SIG-M5 (cell line): ENCODE measurements around the gene SRRT.

Source experiments
- DNase-seq: peaks from one replicate; lab custom pipeline; 2025; lab: John Stamatoyannopoulos, UW

Gene SRRT, protein sequence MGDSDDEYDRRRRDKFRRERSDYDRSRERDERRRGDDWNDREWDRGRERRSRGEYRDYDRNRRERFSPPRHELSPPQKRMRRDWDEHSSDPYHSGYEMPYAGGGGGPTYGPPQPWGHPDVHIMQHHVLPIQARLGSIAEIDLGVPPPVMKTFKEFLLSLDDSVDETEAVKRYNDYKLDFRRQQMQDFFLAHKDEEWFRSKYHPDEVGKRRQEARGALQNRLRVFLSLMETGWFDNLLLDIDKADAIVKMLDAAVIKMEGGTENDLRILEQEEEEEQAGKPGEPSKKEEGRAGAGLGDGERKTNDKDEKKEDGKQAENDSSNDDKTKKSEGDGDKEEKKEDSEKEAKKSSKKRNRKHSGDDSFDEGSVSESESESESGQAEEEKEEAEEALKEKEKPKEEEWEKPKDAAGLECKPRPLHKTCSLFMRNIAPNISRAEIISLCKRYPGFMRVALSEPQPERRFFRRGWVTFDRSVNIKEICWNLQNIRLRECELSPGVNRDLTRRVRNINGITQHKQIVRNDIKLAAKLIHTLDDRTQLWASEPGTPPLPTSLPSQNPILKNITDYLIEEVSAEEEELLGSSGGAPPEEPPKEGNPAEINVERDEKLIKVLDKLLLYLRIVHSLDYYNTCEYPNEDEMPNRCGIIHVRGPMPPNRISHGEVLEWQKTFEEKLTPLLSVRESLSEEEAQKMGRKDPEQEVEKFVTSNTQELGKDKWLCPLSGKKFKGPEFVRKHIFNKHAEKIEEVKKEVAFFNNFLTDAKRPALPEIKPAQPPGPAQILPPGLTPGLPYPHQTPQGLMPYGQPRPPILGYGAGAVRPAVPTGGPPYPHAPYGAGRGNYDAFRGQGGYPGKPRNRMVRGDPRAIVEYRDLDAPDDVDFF

GRCh38 chr7:100874577-100875355 is at the start of gene SRRT:
SRRT (plus strand) TSS chr7:100875103; CDS start chr7:100875591, 488 bp downstream.
- DNase-seq: peak; percentile 34

- no peak for DNase-seq
Observed at GRCh38 chr7:100825215-100825671, 49.7 kb upstream of the SRRT start.

GRCh38 chr7:100825751-100826513 is 49.0 kb upstream of the SRRT start:
- no peak for DNase-seq

GRCh38 chr7:100826514-100827329 is 48.2 kb upstream of the SRRT start:
- DNase-seq: no peak

GRCh38 chr7:100827330-100828226 is 47.3 kb upstream of the SRRT start, which contains the start of gene EPHB4:
EPHB4 (minus strand) TSS chr7:100827523; CDS start chr7:100827030, 493 bp downstream.
- DNase-seq: no peak

DNA sequence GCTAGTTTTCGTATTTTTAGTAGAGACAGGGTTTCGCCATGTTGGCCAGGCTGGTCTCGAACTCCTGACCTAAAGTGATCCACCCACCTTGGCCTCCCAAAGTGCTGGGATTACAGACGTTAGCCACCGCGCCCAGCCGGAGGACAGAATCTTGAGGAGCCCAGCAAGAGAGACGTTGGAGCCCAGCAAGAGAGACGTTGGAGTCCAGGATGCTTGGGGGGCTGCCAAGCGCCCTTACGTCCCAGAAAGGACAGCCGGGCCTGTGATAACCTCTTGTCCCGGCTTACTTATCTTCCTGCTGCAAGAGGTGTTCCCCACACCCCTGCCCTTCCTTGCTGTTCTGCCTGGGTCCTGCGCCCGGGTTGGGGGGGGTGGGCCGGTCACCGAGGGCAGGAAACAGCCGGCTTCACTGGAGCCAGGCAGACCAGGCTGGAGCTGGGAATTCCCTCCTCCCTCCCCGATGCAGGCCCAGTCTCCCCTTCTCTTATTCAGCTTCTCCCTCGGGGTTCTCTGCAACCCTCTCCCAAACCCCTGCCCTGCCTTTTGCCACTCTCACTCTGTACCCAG is 45.7 kb upstream of the SRRT start:
- DNase-seq: no peak

GRCh38 chr7:100830396-100830795 is 44.5 kb upstream of the SRRT start:
- no peak for DNase-seq

DNA sequence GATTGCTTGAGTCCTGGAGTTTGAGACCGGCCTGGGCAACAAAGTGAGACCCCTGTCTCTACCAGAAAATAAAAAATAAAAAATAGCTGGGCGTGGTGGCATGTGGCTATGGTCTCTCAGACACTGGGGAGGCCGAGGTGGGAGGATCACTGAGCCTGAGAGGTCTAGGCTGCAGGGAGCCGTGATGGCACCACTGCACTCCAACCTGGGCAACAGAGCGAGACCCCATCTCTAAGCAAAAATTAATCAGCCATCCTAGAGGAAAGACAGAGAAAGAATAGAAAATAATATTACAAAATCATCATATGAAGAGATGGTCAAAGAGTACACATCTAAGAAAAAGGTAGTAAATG is 42.6 kb upstream of the SRRT start:
- DNase-seq: no peak

- no peak for DNase-seq
Observed at GRCh38 chr7:100835903-100836811, 38.7 kb upstream of the SRRT start.

DNA sequence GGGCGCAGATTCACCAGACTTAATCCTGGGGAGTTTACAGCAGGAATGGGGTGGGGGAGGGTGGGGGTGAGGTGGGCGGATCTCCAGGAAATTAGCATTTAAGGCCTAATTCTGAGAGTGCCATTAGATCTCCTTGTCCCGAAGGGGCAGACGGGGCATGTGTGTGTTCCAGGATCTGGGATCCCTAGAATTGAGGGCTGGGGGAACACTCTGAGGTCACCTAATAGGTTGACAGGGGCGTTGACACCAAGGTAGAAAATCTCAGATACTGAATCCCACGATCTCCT is 38.1 kb upstream of the SRRT start:
- DNase-seq: no peak

DNA sequence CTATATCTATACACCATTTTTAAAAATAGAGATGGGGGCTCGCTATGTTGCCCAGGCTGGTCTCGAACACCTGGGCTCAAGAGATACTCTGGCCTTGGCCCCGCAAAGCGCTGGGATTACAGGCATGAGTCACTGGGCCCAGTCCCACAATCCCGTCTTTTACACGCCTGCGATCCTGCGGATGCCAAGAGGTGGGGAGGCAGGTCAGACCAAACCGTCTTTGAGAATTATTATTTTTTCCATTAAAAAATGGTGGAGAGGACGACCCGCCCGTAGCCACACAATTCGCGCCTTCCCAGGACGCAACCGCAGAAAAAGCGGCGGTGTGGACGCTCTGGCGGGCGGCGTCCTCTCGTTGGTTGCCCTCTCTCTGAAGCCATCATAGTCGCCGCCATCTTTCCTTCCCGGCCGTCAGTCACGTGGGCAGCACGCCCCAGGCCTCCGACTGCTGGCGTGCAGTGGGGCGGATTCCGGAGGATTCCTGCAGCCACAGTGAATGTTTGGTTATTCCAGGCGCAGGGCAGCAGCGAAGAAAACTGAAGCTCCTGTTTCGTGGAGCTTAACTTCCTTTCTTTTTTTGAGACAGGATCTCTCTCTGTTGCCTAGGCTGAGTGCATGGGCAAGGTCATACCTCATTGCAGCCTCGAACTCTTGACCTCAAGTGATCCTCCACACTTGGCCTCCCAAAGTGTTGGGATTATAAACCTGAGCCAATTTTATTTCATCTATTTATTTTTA is 37.6 kb upstream of the SRRT start:
- DNase-seq: peak; percentile 16

- no peak for DNase-seq
Observed at GRCh38 chr7:100839361-100839760, 35.5 kb upstream of the SRRT start.

DNA sequence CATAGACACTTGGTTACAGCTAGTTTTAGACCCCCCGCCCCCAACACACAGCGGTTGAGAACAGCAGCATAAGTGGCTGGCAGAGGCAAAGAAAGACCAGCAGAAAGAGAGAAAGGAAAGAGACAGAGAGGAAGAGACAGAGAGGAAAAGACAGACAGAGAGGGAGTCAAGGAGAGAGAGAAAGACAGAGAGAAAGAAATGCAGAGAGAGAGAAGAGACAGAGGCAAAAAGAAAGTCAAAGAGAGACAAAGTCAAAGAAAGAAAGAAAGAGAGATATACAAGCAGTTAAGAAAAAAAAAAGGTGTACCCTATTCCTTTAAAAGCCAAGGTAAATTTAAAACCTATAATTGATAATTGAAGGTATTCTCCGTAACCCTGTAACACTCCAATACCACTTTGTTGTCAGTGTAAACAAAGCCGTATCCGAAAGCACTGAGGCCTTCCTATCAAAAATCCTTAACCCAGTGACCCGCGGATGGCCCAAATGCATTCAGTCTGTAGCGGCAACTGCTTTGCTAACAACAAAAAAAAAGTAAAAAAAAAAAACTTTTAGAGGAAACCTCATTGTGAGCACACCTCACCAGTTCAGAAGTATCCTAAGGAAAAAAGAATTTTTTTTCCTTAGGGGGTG is 34.3 kb upstream of the SRRT start:
- DNase-seq: no peak

- DNase-seq: no peak
Observed at GRCh38 chr7:100847360-100847759, 27.5 kb upstream of the SRRT start.

- DNase-seq: peak; percentile 33
Observed at GRCh38 chr7:100852048-100852872, 22.6 kb upstream of the SRRT start, which contains the start of gene SLC12A9. SLC12A9 (plus strand) TSS chr7:100852713; CDS start chr7:100854198, 1,485 bp downstream.
